Ishikawa (cell line): Measurements from ENCODE around the gene ACOXL.

ENCODE experiments used
- NFIC ChIP-seq: IDR thresholded peaks from 2 replicates; pipeline ENCODE4 v1.6.1; 2012
- TEAD4 ChIP-seq: IDR thresholded peaks from 2 replicates; pipeline ENCODE4 v1.6.1; 2012

- TF ChIP-seq NFIC (no peak), TEAD4 (no peak)
Measured at GRCh38 chr2:110873597-110874452, 141.5 kb downstream of the ACOXL start.
